Measurements from ENCODE around the gene CNTN5. TPM values are rescaled to one million over a fixed set of nuclear protein-coding genes. Genes with fewer than 3 reads are reported as not detected.

Gene CNTN5
- total RNA-seq, 4 donors from 2014 or later, result 0.12 TPM; not detected in 3

DNA sequence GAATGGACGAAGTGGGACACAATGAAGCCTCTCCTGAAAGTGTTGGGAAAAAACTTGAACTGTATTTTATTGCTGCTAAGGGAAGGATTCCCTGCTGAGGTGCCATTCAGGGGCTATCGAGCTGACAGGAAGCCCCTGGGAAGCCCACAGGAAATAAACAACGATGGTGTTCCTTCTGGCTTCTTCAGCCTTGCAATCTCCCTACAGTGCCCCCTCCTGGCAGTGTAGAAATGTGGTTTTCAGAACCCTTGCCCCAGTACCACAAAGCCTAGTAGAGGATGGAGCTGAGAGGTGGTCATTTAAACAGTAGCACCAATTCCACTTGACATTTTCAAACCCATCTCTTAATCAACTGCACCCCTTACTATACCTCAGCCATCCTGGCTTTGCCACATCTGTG is 989.6 kb downstream of the CNTN5 start:
- DNase-seq, result no peak
- no peak overlapping the region for H3K27ac ChIP-seq
- no peak overlapping the region for H3K4me3 ChIP-seq
- TF ChIP-seq, protein P1, sequence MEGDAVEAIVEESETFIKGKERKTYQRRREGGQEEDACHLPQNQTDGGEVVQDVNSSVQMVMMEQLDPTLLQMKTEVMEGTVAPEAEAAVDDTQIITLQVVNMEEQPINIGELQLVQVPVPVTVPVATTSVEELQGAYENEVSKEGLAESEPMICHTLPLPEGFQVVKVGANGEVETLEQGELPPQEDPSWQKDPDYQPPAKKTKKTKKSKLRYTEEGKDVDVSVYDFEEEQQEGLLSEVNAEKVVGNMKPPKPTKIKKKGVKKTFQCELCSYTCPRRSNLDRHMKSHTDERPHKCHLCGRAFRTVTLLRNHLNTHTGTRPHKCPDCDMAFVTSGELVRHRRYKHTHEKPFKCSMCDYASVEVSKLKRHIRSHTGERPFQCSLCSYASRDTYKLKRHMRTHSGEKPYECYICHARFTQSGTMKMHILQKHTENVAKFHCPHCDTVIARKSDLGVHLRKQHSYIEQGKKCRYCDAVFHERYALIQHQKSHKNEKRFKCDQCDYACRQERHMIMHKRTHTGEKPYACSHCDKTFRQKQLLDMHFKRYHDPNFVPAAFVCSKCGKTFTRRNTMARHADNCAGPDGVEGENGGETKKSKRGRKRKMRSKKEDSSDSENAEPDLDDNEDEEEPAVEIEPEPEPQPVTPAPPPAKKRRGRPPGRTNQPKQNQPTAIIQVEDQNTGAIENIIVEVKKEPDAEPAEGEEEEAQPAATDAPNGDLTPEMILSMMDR (IDR thresholded peaks at IDR 0.05), result peak in 1 of 6 experiments; percentile 11
- no peak for TF ChIP-seq POLR2A (IDR thresholded peaks at IDR 0.05)
- H3K36me3 ChIP-seq, result no peaks in the 10 kb centered on the region
- H3K9me3 ChIP-seq, result no peaks in the 10 kb centered on the region
- WGBS, 2 donors, result 63 to 67% methylated on average over 3 of the region's 3 CpGs
- intact Hi-C loops (cut with DNase I), result no loop called here
- H3K4me1 ChIP-seq, result no peaks in the 10 kb centered on the region
- H3K27me3 ChIP-seq, result no peaks in the 10 kb centered on the region

DNA sequence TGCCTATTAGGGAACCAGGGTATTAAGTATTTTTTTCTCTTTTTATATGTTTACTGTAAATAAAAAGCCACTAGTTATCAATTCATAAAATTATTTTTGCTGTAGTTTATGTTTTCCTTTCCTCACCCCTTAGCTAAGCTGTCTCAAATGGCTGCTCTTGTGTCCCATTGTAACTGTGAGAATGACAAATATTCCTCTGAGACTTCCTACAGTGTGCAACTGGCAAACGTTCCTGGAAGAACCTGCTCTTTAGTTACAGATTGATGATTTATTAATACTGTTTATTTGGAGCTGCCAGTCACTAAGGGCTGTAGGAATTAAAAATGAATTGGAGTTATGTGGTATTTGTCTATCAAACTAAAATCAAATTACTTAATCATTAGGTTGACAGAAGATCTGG is 990.9 kb downstream of the CNTN5 start:
- intact Hi-C loops (cut with DNase I), result no loop called here
- no peak overlapping the region for H3K4me3 ChIP-seq

DNA sequence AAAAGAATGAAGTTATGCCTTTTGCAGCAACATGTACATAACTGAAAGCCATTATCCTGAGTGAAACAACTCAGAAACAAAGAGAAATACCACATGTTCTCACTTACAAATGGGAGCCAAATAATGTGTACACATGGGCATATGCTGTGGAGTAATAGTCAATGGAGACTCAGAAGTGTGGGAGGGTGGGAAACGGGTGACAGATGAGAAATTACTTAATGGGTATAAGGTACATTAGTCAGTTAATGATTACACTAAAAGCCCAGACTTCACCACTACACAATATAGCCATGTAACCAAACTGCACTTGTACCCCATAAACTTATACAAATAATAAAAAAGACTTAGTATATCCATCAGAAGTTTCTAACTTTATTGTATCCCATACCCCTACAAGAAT is 992.3 kb downstream of the CNTN5 start:
- TF ChIP-seq, protein P1 (IDR thresholded peaks at IDR 0.05), result no peak
- no peak for TF ChIP-seq POLR2A (IDR thresholded peaks at IDR 0.05)
- no peaks in the 10 kb centered on the region for H3K9me3 ChIP-seq
- H3K27me3 ChIP-seq, result no peaks in the 10 kb centered on the region
- no peak overlapping the region for H3K4me3 ChIP-seq
- H3K36me3 ChIP-seq, result no peaks in the 10 kb centered on the region
- H3K4me1 ChIP-seq, result no peaks in the 10 kb centered on the region
- no peak for DNase-seq
- intact Hi-C loops (cut with DNase I), result no loop called here
- WGBS, 2 donors, result 23 to 45% methylated on average over 1 of the region's 1 CpG
- no peak overlapping the region for H3K27ac ChIP-seq

More for the DNA sequence above, 990.9 kb downstream of the CNTN5 start:
- H3K27ac ChIP-seq, result no peak overlapping the region
- no peaks in the 10 kb centered on the region for H3K27me3 ChIP-seq
- no peaks in the 10 kb centered on the region for H3K9me3 ChIP-seq
- DNase-seq, result no peak
- H3K36me3 ChIP-seq, result no peaks in the 10 kb centered on the region
- no peaks in the 10 kb centered on the region for H3K4me1 ChIP-seq
- 0 to 6% methylated on average over 1 of the region's 1 CpG for WGBS, 2 donors
- no peak for TF ChIP-seq POLR2A (IDR thresholded peaks at IDR 0.05)
- TF ChIP-seq, protein P1 (IDR thresholded peaks at IDR 0.05), result no peak

DNA sequence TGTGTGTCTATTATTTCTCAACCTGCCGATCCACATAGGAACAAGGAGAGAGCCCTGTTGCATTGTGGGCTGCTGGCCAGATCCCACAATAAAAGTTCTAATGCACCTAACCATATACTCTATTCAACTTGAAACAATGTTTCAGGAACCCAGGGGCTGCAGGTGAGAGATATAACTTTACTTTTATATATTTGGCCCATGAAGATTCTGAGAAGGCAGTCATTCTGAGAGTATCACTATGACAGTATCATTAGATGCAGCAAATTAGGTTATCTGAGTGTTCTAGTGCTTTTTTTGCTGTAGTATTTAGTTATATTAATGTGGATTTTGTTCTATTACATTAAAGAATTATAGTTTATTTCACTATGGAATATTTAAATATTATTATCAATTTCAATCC is 1011.2 kb downstream of the CNTN5 start:
- WGBS, 2 donors, result 57 to 100% methylated on average over 1 of the region's 1 CpG
- Histone ChIP-seq H3K27ac (no peak overlapping the region), H3K36me3 (no peaks in the 10 kb centered on the region), H3K4me1 (no peaks in the 10 kb centered on the region), H3K9me3 (no peaks in the 10 kb centered on the region), H3K27me3 (no peaks in the 10 kb centered on the region), H3K4me3 (no peak overlapping the region)
- intact Hi-C loops (cut with DNase I), result no loop called here
- TF ChIP-seq, protein P1 (IDR thresholded peaks at IDR 0.05), result no peak
- DNase-seq, result no peak

DNA sequence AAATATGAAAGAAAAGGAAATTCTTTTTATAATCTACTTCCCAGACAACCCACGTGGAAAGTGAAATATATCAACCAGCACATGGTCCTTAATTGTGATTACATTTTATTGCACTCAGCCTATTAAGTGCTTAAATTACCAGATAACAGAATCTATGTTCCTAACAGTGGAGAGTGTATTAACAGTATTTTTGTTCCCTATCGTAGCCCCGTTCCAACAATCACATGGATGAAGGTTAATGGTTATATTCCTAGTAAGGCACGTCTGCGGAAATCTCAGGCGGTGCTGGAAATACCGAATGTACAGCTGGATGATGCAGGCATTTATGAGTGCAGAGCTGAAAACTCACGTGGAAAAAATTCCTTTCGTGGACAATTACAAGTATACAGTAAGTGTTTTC is 1040.3 kb downstream of the CNTN5 start:
- no peak for DNase-seq
- no peaks in the 10 kb centered on the region for H3K36me3 ChIP-seq
- WGBS, 2 donors, result 84 to 90% methylated on average over 9 of the region's 9 CpGs
- TF ChIP-seq, protein P1 (IDR thresholded peaks at IDR 0.05), result no peak
- no peak for TF ChIP-seq POLR2A (IDR thresholded peaks at IDR 0.05)
- intact Hi-C loops (cut with DNase I), result no loop called here
- H3K27ac ChIP-seq, result no peak overlapping the region
- H3K4me1 ChIP-seq, result no peaks in the 10 kb centered on the region
- no peak overlapping the region for H3K4me3 ChIP-seq
- H3K9me3 ChIP-seq, result no peaks in the 10 kb centered on the region
- H3K27me3 ChIP-seq, result no peaks in the 10 kb centered on the region

Data from esophagus squamous epithelium (tissue), 5 donors.